Central memory CD8-positive, alpha-beta T cell (primary cell): ENCODE data around the gene PLEKHA6.
"Not testable (repeated sequence)": the region's sequence is repeated elsewhere in the genome, so short reads cannot be mapped to it uniquely, and the experiment has no call there.

Source experiments
- ATAC-seq: fragments of 150-1000 bp; cut with Tn5 transposase; replicated peaks from 2 replicates; pipeline ENCODE4 v1.10.0; 2022; ENCODE audit warnings: mild to moderate bottlenecking, moderate FRiP score, moderate number of reproducible peaks; ENCODE audit not compliant: poor library complexity, severe bottlenecking; ENCODE audit errors: extremely low read depth
- DNase-seq, 2 donors: peaks; one replicate each; pipeline ENCODE4 v3.0.0; 2021; ENCODE audit warnings: low spot score in 2 of 2
- H3K27ac Mint-ChIP-seq: one replicate; pipeline ENCODE4 v1.8.0; 2022; ENCODE audit warnings: low read depth, mild to moderate bottlenecking, moderate library complexity, mixed read lengths
- H3K27me3 Mint-ChIP-seq: one replicate; pipeline ENCODE4 v1.8.0; 2022; ENCODE audit warnings: mixed read lengths
- H3K36me3 Mint-ChIP-seq: one replicate; pipeline ENCODE4 v1.8.0; 2022; ENCODE audit warnings: mild to moderate bottlenecking, moderate library complexity, mixed read lengths; ENCODE audit not compliant: insufficient read depth
- H3K4me1 Mint-ChIP-seq: one replicate; pipeline ENCODE4 v1.8.0; 2022; ENCODE audit warnings: mixed read lengths
- H3K4me3 Mint-ChIP-seq: one replicate; pipeline ENCODE4 v1.8.0; 2022; ENCODE audit warnings: mild to moderate bottlenecking, moderate library complexity, mixed read lengths
- H3K9me3 Mint-ChIP-seq: one replicate; pipeline ENCODE4 v1.8.0; 2022; ENCODE audit warnings: mixed read lengths

The PLEKHA6 gene

DNA sequence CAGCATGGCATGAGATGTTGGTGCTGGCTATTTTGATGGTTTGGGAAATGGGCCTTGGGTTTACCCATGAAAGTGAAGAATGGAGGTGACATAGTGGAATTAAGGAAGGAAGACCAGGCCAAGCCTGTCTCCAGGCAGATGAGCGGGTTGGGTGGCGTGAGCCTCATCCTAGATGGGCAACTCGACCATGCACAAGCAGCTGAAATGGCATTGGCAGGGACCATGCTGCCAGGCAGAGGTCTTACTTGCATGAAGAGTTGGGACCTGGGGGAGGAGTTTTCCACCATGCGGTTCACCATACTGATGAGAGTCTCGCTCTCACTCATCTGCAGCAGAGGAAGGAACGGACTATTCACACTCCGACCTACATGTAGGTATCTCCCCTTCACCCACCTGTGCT is 108.4 kb downstream of the PLEKHA6 start:
- H3K27ac Mint-ChIP-seq = no peak overlapping the region
- H3K9me3 Mint-ChIP-seq = no peaks in the 10 kb centered on the region
- no peaks in the 10 kb centered on the region for H3K36me3 Mint-ChIP-seq
- H3K27me3 Mint-ChIP-seq = peaks cover 57% of the 10 kb centered on the region
- no peak for DNase-seq
- ATAC-seq = no peak
- H3K4me1 Mint-ChIP-seq = peaks cover 5% of the 10 kb centered on the region
- H3K4me3 Mint-ChIP-seq = no peak overlapping the region

DNA sequence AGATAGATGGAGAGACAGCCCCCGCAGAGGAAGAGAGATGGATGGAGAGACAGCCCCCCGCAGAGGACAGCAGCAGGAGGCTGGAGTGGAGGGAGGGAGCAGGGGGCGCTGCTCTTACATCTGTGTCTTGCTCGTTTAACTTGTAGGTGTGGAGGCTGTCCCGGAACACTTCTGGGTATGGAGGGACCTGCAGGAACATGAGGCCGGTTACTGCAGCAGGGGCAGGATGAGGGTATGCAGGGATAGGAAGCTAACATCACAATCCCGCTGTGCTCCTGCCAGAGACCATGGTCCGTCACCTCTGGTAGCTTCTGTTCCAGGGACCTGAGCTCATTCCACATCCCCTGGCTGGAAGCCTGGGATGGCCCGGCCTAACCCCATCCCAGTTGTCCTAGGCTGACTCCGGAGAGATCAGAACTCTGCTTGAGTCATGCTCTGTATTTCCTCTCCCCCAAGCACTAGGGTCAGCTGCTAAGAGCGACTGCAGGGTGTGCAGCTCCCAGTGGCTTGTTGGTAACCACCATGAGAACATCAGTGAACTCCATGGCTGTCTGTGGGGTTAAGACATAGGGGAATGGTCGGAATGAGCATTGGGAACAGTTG is 109.2 kb downstream of the PLEKHA6 start:
- no peak for DNase-seq

DNA sequence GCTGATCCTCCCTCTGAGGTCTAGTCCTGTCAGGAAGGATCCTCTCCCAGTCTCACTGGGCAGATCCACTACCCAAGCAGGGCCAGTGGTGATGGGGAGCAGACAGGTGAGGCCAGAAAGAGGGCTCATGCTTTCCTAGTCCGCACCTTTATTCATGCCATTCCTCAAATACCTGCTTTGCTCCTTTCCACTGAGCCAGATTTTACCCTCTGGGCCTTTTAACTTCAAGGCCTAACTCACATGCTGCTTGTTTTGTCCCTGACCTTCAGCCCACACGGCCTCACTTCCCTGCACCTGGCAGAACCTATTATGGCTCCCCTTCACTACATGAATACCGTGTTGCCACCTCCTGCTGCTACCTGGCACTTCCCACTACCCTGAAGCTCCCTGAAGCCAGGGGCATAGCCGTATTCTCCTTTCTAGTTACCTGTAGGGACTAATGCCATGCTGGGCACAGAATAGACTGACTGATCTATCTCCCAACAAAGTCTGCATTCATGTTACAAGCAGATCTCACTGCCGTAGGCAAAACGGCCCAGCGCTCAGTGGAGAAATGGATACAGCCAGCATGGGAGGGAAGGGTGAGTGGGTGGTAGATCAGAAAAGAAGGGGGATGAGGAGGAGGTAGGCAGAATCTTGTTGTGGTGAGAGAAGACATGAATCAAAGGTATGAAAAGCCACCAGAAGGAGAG is 109.8 kb downstream of the PLEKHA6 start:
- Mint-ChIP-seq H3K27me3 (peaks cover 63% of the 10 kb centered on the region), H3K36me3 (no peaks in the 10 kb centered on the region), H3K9me3 (no peaks in the 10 kb centered on the region), H3K4me1 (no peaks in the 10 kb centered on the region), H3K4me3 (no peak overlapping the region), H3K27ac (no peak overlapping the region)
- no peak for DNase-seq
- ATAC-seq = no peak

More for the DNA sequence above, 109.2 kb downstream of the PLEKHA6 start:
- Mint-ChIP-seq H3K9me3 (no peaks in the 10 kb centered on the region), H3K27me3 (peaks cover 57% of the 10 kb centered on the region), H3K36me3 (no peaks in the 10 kb centered on the region), H3K27ac (no peak overlapping the region), H3K4me3 (no peak overlapping the region), H3K4me1 (peaks cover 3% of the 10 kb centered on the region)
- no peak for ATAC-seq

DNA sequence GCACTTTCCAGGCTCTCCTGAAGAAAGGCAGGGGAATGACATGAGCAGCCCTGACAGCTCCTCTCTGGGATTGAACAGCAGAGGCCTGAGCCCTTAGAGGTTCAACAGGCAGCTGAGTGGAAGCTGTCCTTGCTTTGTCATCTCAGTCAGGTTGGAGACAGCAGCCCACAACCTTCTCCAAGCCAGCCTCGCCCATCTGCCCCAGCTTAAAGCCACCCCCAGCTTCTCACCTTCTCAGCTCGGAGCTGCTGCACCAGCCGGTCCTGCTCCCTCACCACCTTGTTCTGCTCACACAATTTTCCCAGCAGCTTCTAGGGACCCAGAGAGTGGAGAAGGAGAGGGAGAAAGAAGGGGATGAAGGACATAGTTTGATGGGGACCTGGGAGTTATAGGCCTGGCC is 110.8 kb downstream of the PLEKHA6 start:
- Mint-ChIP-seq H3K9me3 (no peaks in the 10 kb centered on the region), H3K4me3 (no peak overlapping the region), H3K4me1 (no peaks in the 10 kb centered on the region), H3K27me3 (peaks cover 71% of the 10 kb centered on the region), H3K27ac (no peak overlapping the region), H3K36me3 (no peaks in the 10 kb centered on the region)
- no peak for ATAC-seq
- DNase-seq = no peak

DNA sequence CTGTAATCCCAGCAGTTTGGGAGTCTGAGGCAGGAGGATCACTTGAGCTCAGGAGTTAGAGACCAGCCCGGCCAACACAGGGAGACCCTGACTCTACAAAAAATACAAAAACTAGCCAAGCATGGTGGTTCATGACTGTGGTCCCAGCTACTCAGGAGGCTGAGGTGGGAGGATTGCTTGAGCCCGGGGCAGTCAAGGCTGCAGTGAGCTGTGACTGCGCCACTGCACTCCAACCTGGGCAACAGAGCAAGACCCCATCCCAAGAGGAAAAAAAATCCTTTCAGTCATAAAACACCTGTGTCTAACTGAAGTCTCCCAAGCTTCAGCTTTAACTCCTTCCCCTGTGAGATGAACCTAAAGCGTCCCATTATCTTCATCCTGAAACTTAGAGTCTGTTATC is 112.9 kb downstream of the PLEKHA6 start:
- peaks cover 71% of the 10 kb centered on the region for H3K27me3 Mint-ChIP-seq
- no peaks in the 10 kb centered on the region for H3K4me1 Mint-ChIP-seq
- H3K27ac Mint-ChIP-seq = no peak overlapping the region
- ATAC-seq (no peak), DNase-seq (no peak)
- H3K4me3 Mint-ChIP-seq = no peak overlapping the region
- H3K36me3 Mint-ChIP-seq = no peaks in the 10 kb centered on the region
- no peaks in the 10 kb centered on the region for H3K9me3 Mint-ChIP-seq

DNA sequence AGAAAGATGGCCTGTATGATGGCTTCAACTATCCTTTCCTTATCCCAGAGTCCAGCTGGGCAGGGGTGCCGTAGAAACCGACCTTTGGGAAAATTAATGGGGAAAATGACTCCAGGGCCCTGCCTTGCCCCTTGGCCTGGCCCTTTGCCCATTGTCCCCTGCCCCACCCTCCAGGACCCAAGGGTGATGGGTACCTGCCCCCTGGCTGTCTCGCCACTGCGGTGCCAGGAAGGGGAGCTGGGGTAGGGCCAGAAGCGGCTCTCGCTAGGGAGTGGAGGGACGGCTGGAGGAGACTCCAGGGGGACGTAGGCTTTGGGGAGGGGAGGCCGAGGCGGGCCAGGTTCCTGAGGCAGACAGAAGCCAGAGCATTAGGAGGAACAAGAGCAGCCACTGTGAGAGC is 116.8 kb downstream of the PLEKHA6 start:
- Mint-ChIP-seq H3K27ac (no peak overlapping the region), H3K4me3 (no peak overlapping the region), H3K9me3 (no peaks in the 10 kb centered on the region), H3K4me1 (no peaks in the 10 kb centered on the region), H3K36me3 (no peaks in the 10 kb centered on the region), H3K27me3 (peaks cover 54% of the 10 kb centered on the region)
- no peak for ATAC-seq
- DNase-seq = no peak

DNA sequence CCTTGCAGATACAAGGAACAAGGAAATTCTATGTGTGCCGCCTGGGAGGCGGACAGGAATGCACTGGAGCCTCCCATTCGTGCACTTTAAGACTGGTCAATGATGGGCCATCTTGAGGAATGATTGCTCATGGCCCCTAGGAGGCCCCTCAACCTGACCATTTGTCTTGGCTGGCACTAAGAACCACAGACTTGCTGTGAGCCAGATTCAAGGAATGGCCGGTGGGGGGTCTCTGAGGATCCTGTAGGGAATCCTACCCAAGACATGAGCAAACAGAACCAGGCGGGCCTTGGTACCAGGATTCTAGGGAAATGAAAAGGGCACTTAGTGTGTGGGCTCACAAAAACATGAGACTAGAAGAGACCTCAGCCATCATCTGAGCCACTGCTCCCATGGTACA is 117.8 kb downstream of the PLEKHA6 start:
- Mint-ChIP-seq H3K4me3 (no peak overlapping the region), H3K4me1 (no peaks in the 10 kb centered on the region), H3K9me3 (no peaks in the 10 kb centered on the region), H3K36me3 (no peaks in the 10 kb centered on the region), H3K27ac (no peak overlapping the region), H3K27me3 (peaks cover 45% of the 10 kb centered on the region)
- DNase-seq (no peak), ATAC-seq (no peak)

DNA sequence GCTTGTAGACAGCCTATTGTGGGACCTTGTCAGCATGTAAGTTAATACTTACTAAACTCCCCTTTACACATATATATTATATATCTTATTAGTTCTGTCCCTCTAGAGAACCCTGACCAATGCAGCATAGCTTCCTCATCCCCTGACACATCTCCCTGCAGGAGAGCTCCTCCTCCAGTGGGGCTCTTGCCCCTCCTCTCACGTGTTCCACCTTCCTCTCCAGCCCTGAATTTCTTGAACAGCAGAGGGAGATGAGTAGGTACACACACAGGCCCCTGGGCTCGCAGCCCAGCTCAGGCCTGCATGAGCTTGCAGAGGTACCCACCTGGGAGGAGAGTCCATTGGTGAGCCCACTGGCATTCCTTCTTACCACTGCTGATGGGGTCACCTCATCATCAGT is 118.7 kb downstream of the PLEKHA6 start:
- Mint-ChIP-seq H3K27me3 (peaks cover 41% of the 10 kb centered on the region), H3K4me3 (no peak overlapping the region)

DNA sequence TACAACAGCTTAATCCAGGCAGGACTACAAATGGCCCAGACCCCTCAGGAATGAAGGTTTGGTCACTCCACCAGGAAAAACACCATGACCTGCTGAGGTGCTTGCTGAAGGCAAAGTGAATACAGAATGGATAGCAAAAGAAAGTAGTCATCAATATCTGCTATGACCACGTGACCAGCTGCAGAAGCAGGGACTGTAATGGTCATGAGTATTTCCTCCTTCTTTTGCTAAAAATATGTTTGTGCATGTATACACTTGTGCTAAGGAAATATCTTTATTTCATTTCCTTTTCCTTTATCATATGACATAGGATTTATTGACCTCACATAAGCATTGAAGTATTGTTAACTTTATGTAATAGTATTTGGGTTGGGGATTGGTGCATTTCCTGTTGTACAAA is 119.5 kb downstream of the PLEKHA6 start:
- Mint-ChIP-seq H3K36me3 (no peaks in the 10 kb centered on the region), H3K4me1 (no peaks in the 10 kb centered on the region), H3K27me3 (peaks cover 40% of the 10 kb centered on the region), H3K27ac (no peak overlapping the region), H3K9me3 (no peaks in the 10 kb centered on the region), H3K4me3 (no peak overlapping the region)
- ATAC-seq (no peak), DNase-seq (no peak)

More for the DNA sequence above, 118.7 kb downstream of the PLEKHA6 start:
- no peak for ATAC-seq
- H3K9me3 Mint-ChIP-seq = no peaks in the 10 kb centered on the region
- H3K4me1 Mint-ChIP-seq = no peaks in the 10 kb centered on the region
- H3K27ac Mint-ChIP-seq = no peak overlapping the region
- no peaks in the 10 kb centered on the region for H3K36me3 Mint-ChIP-seq
- DNase-seq = no peak

DNA sequence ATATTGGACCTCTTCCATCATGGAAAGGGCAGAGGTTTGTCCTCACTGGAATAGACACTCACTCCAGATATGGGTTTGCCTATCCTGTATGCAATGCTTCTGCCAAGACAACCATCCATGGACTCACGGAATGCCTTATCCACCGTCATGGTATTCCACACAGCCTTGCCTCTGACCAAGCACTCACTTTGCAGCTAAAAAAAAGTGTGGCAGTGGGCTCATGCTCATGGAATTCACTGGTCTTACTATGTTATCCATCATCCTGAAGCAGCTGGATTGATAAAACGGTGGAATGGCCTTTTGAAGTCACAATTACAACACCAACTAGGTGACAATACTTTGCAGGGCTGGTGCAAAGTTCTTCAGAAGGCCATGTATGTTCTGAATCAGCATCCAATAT is 120.3 kb downstream of the PLEKHA6 start:
- H3K27ac Mint-ChIP-seq, H3K36me3 Mint-ChIP-seq, ATAC-seq, DNase-seq, H3K4me1 Mint-ChIP-seq, H3K4me3 Mint-ChIP-seq, H3K9me3 Mint-ChIP-seq: not testable (repeated sequence)
- H3K27me3 Mint-ChIP-seq = peaks cover 32% of the 10 kb centered on the region

DNA sequence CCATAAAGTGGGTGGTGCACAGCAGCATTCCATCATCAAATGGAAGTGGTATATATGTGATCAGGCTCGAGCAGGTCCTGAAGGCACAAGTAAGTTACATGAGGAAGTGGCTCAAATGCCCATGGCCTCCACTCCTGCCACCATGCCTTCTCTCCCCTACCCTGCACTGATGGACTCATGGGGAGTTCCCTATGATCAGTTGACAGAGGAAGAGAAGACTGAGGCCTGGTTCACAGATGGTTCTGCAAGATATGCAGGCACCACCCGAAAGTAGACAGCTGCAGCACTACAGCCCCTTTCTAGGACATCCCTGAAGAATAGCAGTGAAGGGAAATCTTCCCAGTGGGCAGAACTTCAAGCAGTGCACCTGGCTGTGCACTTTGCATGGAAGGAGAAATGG is 121.2 kb downstream of the PLEKHA6 start:
- not testable (repeated sequence) for H3K36me3 Mint-ChIP-seq, H3K4me3 Mint-ChIP-seq, H3K27ac Mint-ChIP-seq, H3K9me3 Mint-ChIP-seq, DNase-seq, ATAC-seq, H3K4me1 Mint-ChIP-seq
- peaks cover 29% of the 10 kb centered on the region for H3K27me3 Mint-ChIP-seq

DNA sequence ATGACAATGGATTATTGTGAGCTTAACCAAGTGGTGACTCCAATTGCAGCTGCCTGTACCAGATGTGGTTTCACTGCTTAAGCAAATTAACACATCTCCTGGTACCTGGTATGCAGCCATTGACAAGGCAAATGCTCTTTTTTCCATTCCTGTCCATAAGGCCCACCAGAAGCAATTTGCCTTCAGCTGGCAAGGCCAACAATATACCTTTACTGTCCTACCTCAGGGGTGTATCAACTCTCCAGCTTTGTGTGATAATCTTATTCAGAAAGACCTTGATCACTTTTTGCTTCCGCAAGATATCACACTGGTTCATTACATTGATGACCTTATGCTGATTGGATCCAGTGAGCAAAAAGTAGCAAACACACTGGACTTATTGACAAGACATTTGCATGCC is 122.2 kb downstream of the PLEKHA6 start:
- DNase-seq, H3K4me3 Mint-ChIP-seq, H3K9me3 Mint-ChIP-seq, H3K4me1 Mint-ChIP-seq, H3K36me3 Mint-ChIP-seq, H3K27ac Mint-ChIP-seq, ATAC-seq: not testable (repeated sequence)
- H3K27me3 Mint-ChIP-seq = peaks cover 26% of the 10 kb centered on the region

DNA sequence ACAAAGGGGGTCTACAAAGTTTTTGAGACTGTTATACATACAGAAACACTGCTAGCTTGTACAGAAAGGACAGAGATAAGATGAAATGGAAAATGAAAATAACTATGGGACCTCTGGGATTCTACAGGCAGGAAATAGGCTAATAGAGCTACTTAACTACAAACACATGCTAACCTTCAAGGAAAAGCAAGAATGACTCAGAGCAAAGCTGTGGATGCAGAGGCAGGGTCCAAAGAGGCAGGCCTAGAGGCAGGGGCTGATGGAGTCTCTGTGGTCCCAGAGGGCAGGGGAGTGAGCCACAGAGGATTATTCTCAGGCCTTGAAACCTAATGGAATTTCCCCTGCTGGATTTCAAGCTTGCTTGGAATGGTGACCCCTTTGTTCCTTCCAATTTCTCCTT is 127.2 kb downstream of the PLEKHA6 start:
- Mint-ChIP-seq H3K27ac (no peak overlapping the region), H3K27me3 (peaks cover 21% of the 10 kb centered on the region), H3K4me3 (no peak overlapping the region), H3K4me1 (no peaks in the 10 kb centered on the region), H3K9me3 (no peaks in the 10 kb centered on the region), H3K36me3 (no peaks in the 10 kb centered on the region)
- DNase-seq = no peak
- no peak for ATAC-seq
